Neuron (in vitro differentiated cells): ENCODE measurements around the gene RHBDD2.
"Not testable (repeated sequence)": the region's sequence is repeated elsewhere in the genome, so short reads cannot be mapped to it uniquely, and the experiment has no call there.

Experiments used
- H2AFZ ChIP-seq: one replicate; pipeline ENCODE4 v1.6.1; 2013; ENCODE audit warnings: low read depth, mild to moderate bottlenecking, inconsistent platforms, low read length, moderate library complexity
- H3K27me3 ChIP-seq: one replicate; pipeline ENCODE4 v1.6.1; 2013; ENCODE audit warnings: low read length; ENCODE audit not compliant: insufficient read depth
- H3K36me3 ChIP-seq: one replicate; pipeline ENCODE4 v1.6.1; 2013; ENCODE audit warnings: low read length; ENCODE audit not compliant: insufficient read depth
- H3K4me1 ChIP-seq: one replicate; pipeline ENCODE4 v1.6.1; 2013; ENCODE audit warnings: low read length; ENCODE audit not compliant: insufficient read depth
- H3K4me3 ChIP-seq: 2 replicates; pipeline ENCODE4 v1.5.1; 2013; ENCODE audit warnings: mild to moderate bottlenecking, low read length, moderate library complexity
- H3K9me3 ChIP-seq: one replicate; pipeline ENCODE4 v1.6.1; 2013; ENCODE audit warnings: low read length

The RHBDD2 gene

GRCh38 chr7:75887669-75888369 is 9.0 kb downstream of the RHBDD2 start:
- no peaks in the 10 kb centered on the region for H3K9me3 ChIP-seq
- H3K4me3 ChIP-seq = no peak overlapping the region
- H3K27me3 ChIP-seq = no peaks in the 10 kb centered on the region
- peaks cover 13% of the 10 kb centered on the region for H3K4me1 ChIP-seq
- no peak overlapping the region for H2AFZ ChIP-seq
- peaks cover 54% of the 10 kb centered on the region for H3K36me3 ChIP-seq

- H3K4me3 ChIP-seq = no peak overlapping the region
- peaks cover 46% of the 10 kb centered on the region for H3K36me3 ChIP-seq
- no peaks in the 10 kb centered on the region for H3K27me3 ChIP-seq
- no peak overlapping the region for H2AFZ ChIP-seq
- H3K9me3 ChIP-seq = no peaks in the 10 kb centered on the region
- H3K4me1 ChIP-seq = peaks cover 13% of the 10 kb centered on the region
Observed at GRCh38 chr7:75888464-75889222, 9.8 kb downstream of the RHBDD2 start.

GRCh38 chr7:75889223-75889825 is 10.5 kb downstream of the RHBDD2 start:
- Histone ChIP-seq H3K4me1 (peaks cover 13% of the 10 kb centered on the region), H3K27me3 (no peaks in the 10 kb centered on the region), H3K9me3 (no peaks in the 10 kb centered on the region), H3K36me3 (peaks cover 42% of the 10 kb centered on the region), H2AFZ (no peak overlapping the region), H3K4me3 (no peak overlapping the region)

- Histone ChIP-seq H3K27me3 (no peaks in the 10 kb centered on the region), H3K36me3 (peaks cover 37% of the 10 kb centered on the region), H3K4me3 (no peak overlapping the region), H2AFZ (no peak overlapping the region), H3K9me3 (no peaks in the 10 kb centered on the region), H3K4me1 (peaks cover 13% of the 10 kb centered on the region)
Observed at GRCh38 chr7:75889826-75890225, 11.0 kb downstream of the RHBDD2 start.

GRCh38 chr7:75891237-75891636 is 12.4 kb downstream of the RHBDD2 start:
- not testable (repeated sequence) for H3K4me3 ChIP-seq, H3K27me3 ChIP-seq, H2AFZ ChIP-seq, H3K9me3 ChIP-seq
- H3K36me3 ChIP-seq = peaks cover 24% of the 10 kb centered on the region
- peaks cover 13% of the 10 kb centered on the region for H3K4me1 ChIP-seq

DNA sequence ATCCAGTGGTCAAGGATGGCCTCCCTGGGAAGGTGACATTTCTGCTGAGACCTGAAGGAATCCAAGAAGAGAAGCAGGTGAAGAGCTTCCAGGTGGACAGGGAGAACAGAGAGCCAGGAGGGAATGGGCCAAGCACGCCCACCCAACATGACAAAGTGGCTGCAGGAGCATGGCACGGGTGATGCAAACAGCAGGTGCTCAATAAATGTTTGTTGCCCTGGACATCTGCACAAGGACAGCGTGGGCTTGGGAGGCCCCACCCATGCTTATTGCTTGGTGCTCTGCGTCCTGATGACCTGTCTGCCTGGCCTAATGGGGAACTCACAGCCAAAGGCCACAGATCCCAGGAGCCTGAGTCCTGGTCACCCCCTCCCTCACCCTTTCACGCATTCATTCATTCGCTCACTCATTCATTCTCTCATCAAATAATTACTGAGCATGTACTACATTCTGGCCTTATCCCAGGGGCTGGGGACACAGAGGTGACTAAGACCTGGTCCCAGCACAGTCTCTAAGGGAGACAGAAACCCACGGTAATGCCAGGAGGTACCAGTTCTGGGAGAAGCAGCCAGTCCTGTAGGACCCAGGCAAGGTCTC is 13.1 kb downstream of the RHBDD2 start:
- Histone ChIP-seq H3K27me3 (no peaks in the 10 kb centered on the region), H3K4me1 (peaks cover 13% of the 10 kb centered on the region), H2AFZ (no peak overlapping the region), H3K9me3 (no peaks in the 10 kb centered on the region), H3K4me3 (no peak overlapping the region), H3K36me3 (peaks cover 19% of the 10 kb centered on the region)

DNA sequence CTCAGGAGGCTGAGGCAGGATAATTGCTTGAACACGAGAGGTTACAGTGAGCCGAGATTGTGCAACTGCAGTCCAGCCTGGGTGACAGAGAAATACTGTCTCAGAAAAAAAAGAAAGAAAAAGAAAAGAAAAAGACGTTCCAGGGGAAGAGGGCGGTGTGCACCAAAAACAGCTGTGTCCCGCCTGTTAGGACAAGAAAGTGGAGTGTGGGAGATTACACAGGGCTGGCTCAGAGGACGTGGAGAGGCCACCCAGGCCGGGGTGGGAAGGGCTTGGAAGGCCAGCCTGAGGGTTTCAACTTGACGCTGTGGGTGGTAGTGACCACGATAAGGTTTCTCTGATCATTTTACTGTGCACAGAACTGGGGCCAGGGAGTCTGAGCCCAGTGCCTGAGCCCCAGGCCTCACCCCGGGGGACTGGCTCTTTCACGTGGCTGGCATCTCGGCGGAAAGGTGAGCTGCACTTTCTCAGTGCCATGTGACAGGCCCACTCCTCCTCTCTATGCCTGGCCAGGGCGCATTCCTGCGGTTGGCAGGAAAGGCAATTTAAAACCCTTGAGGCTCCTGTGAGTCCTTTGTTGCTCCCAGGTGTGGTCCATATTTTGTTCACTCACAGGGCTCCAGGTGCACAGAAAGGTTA is 13.9 kb downstream of the RHBDD2 start:
- Histone ChIP-seq H3K9me3 (no peaks in the 10 kb centered on the region), H3K27me3 (no peaks in the 10 kb centered on the region), H3K4me3 (no peak overlapping the region), H3K36me3 (peaks cover 13% of the 10 kb centered on the region), H2AFZ (no peak overlapping the region), H3K4me1 (peaks cover 13% of the 10 kb centered on the region)

DNA sequence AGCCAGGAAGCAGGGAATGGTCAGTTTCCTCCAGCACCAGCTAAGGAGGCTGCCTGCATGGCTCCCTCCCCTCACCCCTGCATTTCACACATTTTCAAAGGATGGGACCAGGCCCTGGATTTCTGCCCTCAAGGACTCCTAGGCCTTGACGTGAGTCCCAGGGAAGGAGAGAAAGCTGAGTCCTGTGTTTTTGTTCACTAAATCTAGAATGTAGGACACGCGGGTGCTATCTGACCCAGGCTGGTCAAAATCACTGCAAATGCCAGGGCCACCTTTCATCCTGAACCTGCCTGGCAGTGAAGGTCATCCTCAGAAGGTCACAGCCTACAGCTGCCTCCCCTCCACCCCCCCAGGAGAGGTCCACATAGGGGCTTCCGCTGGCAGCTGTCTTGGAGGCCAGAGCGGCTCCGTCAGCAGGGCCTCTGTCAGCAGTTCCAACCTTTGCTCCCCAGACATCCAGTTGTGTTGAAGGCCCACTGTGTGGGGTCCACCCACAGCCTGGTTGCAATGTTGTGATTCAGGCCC is 18.0 kb downstream of the RHBDD2 start:
- no peaks in the 10 kb centered on the region for H3K27me3 ChIP-seq
- H3K4me1 ChIP-seq = no peaks in the 10 kb centered on the region
- H3K9me3 ChIP-seq = no peaks in the 10 kb centered on the region
- no peaks in the 10 kb centered on the region for H3K36me3 ChIP-seq
- H2AFZ ChIP-seq = no peak overlapping the region
- H3K4me3 ChIP-seq = no peak overlapping the region

DNA sequence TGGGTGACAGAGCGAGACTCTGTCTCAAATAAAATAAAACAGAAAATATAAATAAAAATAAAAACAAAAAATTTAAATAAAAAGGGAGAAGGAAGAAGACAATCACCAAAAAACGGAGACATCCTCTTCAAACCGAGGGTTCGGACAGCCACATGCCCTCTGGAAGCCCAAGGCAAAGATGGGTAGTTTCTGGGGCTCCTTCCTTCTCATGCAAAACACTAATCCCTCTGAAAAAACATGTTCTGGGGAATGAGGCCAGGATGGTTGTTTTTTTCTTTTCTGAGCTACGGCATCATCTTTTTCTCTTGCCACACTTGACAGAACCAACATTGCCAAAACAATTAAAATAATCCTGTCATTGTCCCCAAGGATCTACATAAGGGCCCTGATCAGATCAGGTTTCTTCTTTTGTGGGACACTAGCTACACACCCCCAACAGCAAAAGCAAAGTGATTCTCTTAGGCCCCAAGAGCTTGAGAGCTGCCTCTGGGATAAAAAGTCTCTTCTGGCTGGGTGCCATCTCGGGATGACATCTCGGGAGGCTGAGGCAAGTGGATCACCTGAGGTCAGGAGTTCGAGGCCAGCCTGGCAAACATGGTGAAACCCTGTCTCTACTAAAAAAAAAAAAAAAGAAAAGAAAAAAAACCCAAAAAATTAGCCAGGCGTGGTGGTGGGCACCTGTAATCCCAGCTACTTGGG is 21.9 kb downstream of the RHBDD2 start:
- Histone ChIP-seq H3K9me3 (no peaks in the 10 kb centered on the region), H3K36me3 (no peaks in the 10 kb centered on the region), H3K27me3 (no peaks in the 10 kb centered on the region), H2AFZ (no peak overlapping the region), H3K4me3 (no peak overlapping the region), H3K4me1 (peaks cover 7% of the 10 kb centered on the region)

DNA sequence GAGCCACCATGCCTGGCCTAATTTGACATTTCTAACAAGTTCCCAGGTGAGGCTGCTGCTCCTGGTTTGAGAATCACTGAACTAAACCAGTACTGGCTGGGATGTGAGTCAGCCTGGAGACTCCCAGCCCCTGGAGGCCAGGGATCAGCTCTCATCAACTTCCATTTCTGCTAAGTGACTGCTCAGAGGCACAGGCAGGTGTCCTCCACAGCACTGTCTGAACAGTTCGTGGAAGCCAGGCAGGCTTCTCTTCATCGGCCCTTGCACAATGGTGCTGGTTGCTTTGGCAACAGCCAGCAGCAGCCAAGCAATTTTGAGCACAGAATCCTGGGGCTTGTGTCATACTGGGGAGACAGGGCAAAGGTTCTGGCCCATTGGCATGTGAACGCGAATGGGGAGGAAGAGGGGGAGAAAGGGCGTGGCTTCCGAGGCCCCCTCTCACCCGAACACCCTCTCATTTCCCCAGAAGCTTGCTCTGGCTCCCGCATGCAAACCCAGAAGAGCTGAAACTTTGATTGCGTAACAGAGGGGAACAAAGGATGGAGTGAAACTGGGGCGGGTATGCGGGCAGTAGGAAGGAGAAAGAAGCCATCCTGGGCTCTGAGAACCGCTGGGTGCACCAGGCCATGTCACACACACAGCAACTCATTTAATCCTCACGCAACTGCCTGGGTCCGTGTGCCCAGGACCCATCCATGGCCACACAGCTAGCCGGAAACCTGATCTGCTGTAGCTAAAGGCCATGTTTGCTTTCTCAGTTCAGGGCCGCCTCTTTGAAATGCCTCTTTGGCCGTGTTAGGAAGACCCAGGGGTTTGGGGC is 27.2 kb downstream of the RHBDD2 start:
- Histone ChIP-seq H2AFZ (no peak overlapping the region), H3K9me3 (no peaks in the 10 kb centered on the region), H3K4me1 (peaks cover 14% of the 10 kb centered on the region), H3K27me3 (no peaks in the 10 kb centered on the region), H3K36me3 (no peaks in the 10 kb centered on the region), H3K4me3 (no peak overlapping the region)

- H3K27me3 ChIP-seq = no peaks in the 10 kb centered on the region
- peaks cover 14% of the 10 kb centered on the region for H3K4me1 ChIP-seq
- no peaks in the 10 kb centered on the region for H3K9me3 ChIP-seq
- H3K4me3 ChIP-seq = no peak overlapping the region
- no peaks in the 10 kb centered on the region for H3K36me3 ChIP-seq
- no peak overlapping the region for H2AFZ ChIP-seq
Observed at GRCh38 chr7:75906991-75907667, 28.3 kb downstream of the RHBDD2 start.
